Right atrium auricular region (tissue), 2 donors: ENCODE measurements around the gene ERCC2. TPM values are rescaled to one million over a fixed set of nuclear protein-coding genes. Genes with fewer than 3 reads are reported as not detected.

Source experiments
- DNase-seq: peaks from one replicate; pipeline ENCODE4 v3.0.0-alpha.2; 2019; ENCODE audit warnings: low spot score
- H3K27ac ChIP-seq, 2 donors: fragments of 200-600 bp; sonication (generic); 1 replicate in 1 of 2; 2 replicates in 1 of 2; pipeline ENCODE4 v1.5.1; 2016 to 2019
- H3K27me3 ChIP-seq, 2 donors: fragments of 200-600 bp; sonication (generic); one replicate each; pipeline versions ENCODE4 v1.5.1 to v1.6.0; 2017 to 2019
- H3K36me3 ChIP-seq: fragments of 200-600 bp; sonication (generic); one replicate; pipeline ENCODE4 v1.5.1; 2016
- H3K4me1 ChIP-seq, 2 donors: fragments of 200-600 bp; sonication (generic); one replicate each; pipeline versions ENCODE4 v1.5.1 to v1.6.0; 2017 to 2019
- H3K4me3 ChIP-seq, 2 donors: fragments of 200-600 bp; sonication (generic); 1 replicate in 1 of 2; 2 replicates in 1 of 2; pipeline ENCODE4 v1.5.1; 2017 to 2019; ENCODE audit warnings: mild to moderate bottlenecking in 1 of 2, moderate library complexity in 1 of 2
- H3K9me3 ChIP-seq, 2 donors: fragments of 200-600 bp; sonication (generic); one replicate each; pipeline ENCODE4 v1.5.1; 2019
- total RNA-seq, 2 donors: library from RNA; depleted of rRNA; stranded (reverse); fragments of >200 nt; gene quantifications; one replicate each; pipeline ENCODE4 v1.1.0, GENCODE V29; 2016
- TF ChIP-seq, protein P1 (sequence below), 2 donors: fragments of 200-600 bp; sonication (generic); IDR thresholded peaks; one replicate each; pipeline ENCODE4 v1.5.1; 2019; ENCODE audit warnings: antibody characterized with exemption in 2 of 2

The ERCC2 gene
- total RNA-seq, 2 donors from 2014 or later = 8.6 to 11.2 TPM

DNA sequence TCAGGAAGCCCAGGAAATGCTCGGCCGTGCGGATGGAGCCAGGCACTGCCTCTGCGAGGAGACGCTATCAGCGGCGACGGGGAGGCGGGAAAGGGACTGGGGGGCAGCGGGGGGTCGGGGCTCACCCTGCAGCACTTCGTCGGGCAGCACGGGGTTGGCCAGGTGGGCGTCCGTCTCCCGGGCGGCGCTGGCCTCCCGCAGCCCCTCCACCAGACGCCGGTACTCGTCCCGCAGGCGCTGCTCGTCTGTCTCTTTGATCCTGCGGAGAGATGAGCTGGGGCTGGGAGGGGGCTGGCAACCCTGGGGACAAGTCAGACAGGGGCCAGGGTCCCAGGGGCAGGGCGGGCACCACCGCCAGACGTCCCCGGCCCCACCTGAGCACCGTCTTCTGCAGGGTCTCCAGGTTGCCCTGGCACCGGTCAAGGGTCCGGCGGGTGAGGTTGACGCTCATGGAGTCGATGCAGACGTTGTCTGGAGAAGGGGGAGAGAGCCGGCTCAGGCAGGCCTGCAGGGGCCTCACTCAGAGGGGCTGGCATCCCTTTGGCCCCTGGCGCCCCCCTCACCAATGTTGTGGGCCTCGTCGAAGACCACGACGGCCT lies 6.4 kb downstream of the ERCC2 start:
- peaks cover 13% of the 10 kb centered on the region for H3K36me3 ChIP-seq
- H3K4me1 ChIP-seq = no peaks in the 10 kb centered on the region
- no peaks in the 10 kb centered on the region for H3K9me3 ChIP-seq
- DNase-seq = no peak
- no peaks in the 10 kb centered on the region for H3K27me3 ChIP-seq
- TF ChIP-seq, protein P1, sequence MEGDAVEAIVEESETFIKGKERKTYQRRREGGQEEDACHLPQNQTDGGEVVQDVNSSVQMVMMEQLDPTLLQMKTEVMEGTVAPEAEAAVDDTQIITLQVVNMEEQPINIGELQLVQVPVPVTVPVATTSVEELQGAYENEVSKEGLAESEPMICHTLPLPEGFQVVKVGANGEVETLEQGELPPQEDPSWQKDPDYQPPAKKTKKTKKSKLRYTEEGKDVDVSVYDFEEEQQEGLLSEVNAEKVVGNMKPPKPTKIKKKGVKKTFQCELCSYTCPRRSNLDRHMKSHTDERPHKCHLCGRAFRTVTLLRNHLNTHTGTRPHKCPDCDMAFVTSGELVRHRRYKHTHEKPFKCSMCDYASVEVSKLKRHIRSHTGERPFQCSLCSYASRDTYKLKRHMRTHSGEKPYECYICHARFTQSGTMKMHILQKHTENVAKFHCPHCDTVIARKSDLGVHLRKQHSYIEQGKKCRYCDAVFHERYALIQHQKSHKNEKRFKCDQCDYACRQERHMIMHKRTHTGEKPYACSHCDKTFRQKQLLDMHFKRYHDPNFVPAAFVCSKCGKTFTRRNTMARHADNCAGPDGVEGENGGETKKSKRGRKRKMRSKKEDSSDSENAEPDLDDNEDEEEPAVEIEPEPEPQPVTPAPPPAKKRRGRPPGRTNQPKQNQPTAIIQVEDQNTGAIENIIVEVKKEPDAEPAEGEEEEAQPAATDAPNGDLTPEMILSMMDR (IDR thresholded peaks at IDR 0.05) = no peak
- no peak overlapping the region for H3K27ac ChIP-seq
- no peak overlapping the region for H3K4me3 ChIP-seq

GRCh38 chr19:45362291-45362690 lies 8.1 kb downstream of the ERCC2 start:
- no peak for DNase-seq
- H3K4me1 ChIP-seq = no peaks in the 10 kb centered on the region
- H3K4me3 ChIP-seq = no peak overlapping the region

DNA sequence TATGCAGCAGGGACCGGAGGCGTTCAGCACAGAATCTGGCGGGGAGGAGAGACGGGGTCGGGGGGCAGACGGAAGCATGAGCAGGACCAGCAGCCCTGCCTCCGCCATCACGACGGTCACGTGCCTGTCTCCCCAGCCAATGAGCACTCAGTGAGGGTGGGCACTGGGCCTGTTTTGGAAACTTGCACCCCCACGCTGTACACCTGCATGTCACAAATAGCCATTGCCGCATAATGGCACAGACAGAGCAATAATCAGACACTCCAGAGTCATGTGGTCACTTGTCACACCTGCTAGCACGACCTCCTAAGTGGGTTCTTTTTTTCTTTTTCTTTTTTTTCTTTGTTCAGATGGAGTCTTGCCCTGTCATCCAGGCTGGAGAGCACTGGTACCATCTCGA lies 8.8 kb downstream of the ERCC2 start:
- TF ChIP-seq, protein P1 (IDR thresholded peaks at IDR 0.05) = no peak
- peaks cover 13% of the 10 kb centered on the region for H3K36me3 ChIP-seq
- no peaks in the 10 kb centered on the region for H3K9me3 ChIP-seq
- H3K4me3 ChIP-seq = no peak overlapping the region
- no peaks in the 10 kb centered on the region for H3K4me1 ChIP-seq
- DNase-seq = no peak
- no peak overlapping the region for H3K27ac ChIP-seq
- no peaks in the 10 kb centered on the region for H3K27me3 ChIP-seq

More at GRCh38 chr19:45362291-45362690, 8.1 kb downstream of the ERCC2 start:
- Histone ChIP-seq H3K36me3 (peaks cover 13% of the 10 kb centered on the region), H3K27ac (no peak overlapping the region), H3K9me3 (no peaks in the 10 kb centered on the region), H3K27me3 (no peaks in the 10 kb centered on the region)
- TF ChIP-seq, protein P1 (IDR thresholded peaks at IDR 0.05) = no peak

DNA sequence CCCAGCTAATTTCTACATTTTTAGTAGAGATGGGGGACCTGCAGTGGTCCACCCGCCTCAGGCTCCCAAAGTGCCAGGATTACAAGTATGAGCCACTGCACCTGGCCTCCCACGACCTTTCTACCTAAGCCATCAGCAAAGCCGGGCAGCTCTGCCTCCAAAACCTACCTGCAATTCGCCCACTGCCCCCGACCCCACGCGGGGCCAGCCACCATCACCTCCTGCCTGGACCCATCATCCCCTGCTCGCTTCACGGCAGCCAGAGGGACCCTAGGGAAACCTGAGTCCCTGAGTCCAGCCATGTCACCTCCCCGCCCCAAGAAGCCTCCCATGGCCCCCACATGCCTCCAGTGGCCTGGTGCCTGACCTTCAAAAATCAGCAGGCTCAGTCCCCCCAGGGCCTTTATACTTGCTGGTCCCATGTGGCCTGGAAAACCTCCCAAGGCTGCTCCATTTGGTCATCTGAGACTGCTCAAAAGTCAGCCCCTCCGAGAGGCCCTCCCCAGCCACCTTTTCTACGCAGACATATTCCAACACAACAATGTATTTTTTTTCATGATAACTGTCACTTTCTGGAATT lies 12.1 kb downstream of the ERCC2 start:
- no peak for DNase-seq
- TF ChIP-seq, protein P1 (IDR thresholded peaks at IDR 0.05) = no peak
- no peaks in the 10 kb centered on the region for H3K9me3 ChIP-seq
- H3K27ac ChIP-seq = no peak overlapping the region
- H3K27me3 ChIP-seq = no peaks in the 10 kb centered on the region
- no peaks in the 10 kb centered on the region for H3K4me1 ChIP-seq
- no peak overlapping the region for H3K4me3 ChIP-seq
- H3K36me3 ChIP-seq = peaks cover 9% of the 10 kb centered on the region

- Histone ChIP-seq H3K36me3 (peaks cover 13% of the 10 kb centered on the region), H3K4me3 (no peak overlapping the region), H3K4me1 (no peaks in the 10 kb centered on the region), H3K9me3 (no peaks in the 10 kb centered on the region), H3K27ac (no peak overlapping the region), H3K27me3 (no peaks in the 10 kb centered on the region)
- TF ChIP-seq, protein P1 (IDR thresholded peaks at IDR 0.05) = no peak
- DNase-seq = no peak
Observed at GRCh38 chr19:45357445-45357783, 13.0 kb downstream of the ERCC2 start.
